Endodermal cell (in vitro differentiated cells): ENCODE measurements around the gene MMP1. TPM values are rescaled to one million over a fixed set of nuclear protein-coding genes. Genes with fewer than 3 reads are reported as not detected.

ENCODE experiments used
- DNase-seq: peaks from one replicate; pipeline ENCODE4 v3.0.0-alpha.2; 2017
- H3K27ac ChIP-seq: 2 replicates; pipeline ENCODE4 v1.5.1; 2013; ENCODE audit warnings: mild to moderate bottlenecking, low read depth, low read length, moderate library complexity
- H3K27me3 ChIP-seq: 2 replicates; pipeline ENCODE4 v1.6.1; 2013; ENCODE audit warnings: mild to moderate bottlenecking, low read length, moderate library complexity; ENCODE audit not compliant: insufficient read depth, control insufficient read depth, poor library complexity, severe bottlenecking
- H3K36me3 ChIP-seq: 2 replicates; pipeline ENCODE4 v1.7.0; 2013; ENCODE audit warnings: mild to moderate bottlenecking, low read length, moderate library complexity; ENCODE audit not compliant: control insufficient read depth, insufficient read depth
- H3K4me1 ChIP-seq: one replicate; pipeline ENCODE4 v1.7.0; 2013; ENCODE audit warnings: low read length; ENCODE audit not compliant: control insufficient read depth, insufficient read depth
- H3K4me3 ChIP-seq: 2 replicates; pipeline ENCODE4 v1.5.1; 2013; ENCODE audit warnings: mild to moderate bottlenecking, low read length, moderate library complexity
- H3K9ac ChIP-seq: 2 replicates; pipeline ENCODE4 v1.6.1; 2013; ENCODE audit warnings: mild to moderate bottlenecking, low read length, moderate library complexity; ENCODE audit not compliant: poor library complexity, severe bottlenecking; ENCODE audit errors: extremely low read depth
- H3K9me3 ChIP-seq: 2 replicates; pipeline ENCODE4 v1.6.1; 2013; ENCODE audit warnings: mild to moderate bottlenecking, low read length, moderate library complexity; ENCODE audit not compliant: control insufficient read depth
- H3K27ac Mint-ChIP-seq: 2 replicates; pipeline ENCODE4 v1.8.0; 2020; ENCODE audit warnings: mixed read lengths
- H3K27me3 Mint-ChIP-seq: 2 replicates; pipeline ENCODE4 v1.8.0; 2021; ENCODE audit warnings: mild to moderate bottlenecking, mixed read lengths; ENCODE audit not compliant: insufficient read depth
- H3K36me3 Mint-ChIP-seq: 2 replicates; pipeline ENCODE4 v1.8.0; 2020; ENCODE audit warnings: low read depth, mixed read lengths
- H3K4me1 Mint-ChIP-seq: 2 replicates; pipeline ENCODE4 v1.8.0; 2020; ENCODE audit warnings: mixed read lengths
- H3K4me3 Mint-ChIP-seq: 2 replicates; pipeline ENCODE4 v1.8.0; 2020; ENCODE audit warnings: mild to moderate bottlenecking, moderate library complexity, mixed read lengths
- H3K9me3 Mint-ChIP-seq: 2 replicates; pipeline ENCODE4 v1.8.0; 2020; ENCODE audit warnings: mild to moderate bottlenecking, mixed read lengths
- CTCF ChIP-seq: fragments of 200-600 bp; sonication (generic); conservative IDR thresholded peaks from 2 replicates; pipeline ENCODE4 v1.5.0; 2021; ENCODE audit warnings: antibody characterized with exemption, mild to moderate bottlenecking
- WGBS, 2 experiments: methylation state at CpG; one replicate each; pipeline versions ENCODE4 v1.1.5 to v1.1.7; 2013; ENCODE audit warnings: missing lambda C conversion rate in 2 of 2, mixed read lengths in 1 of 2; ENCODE audit not compliant: insufficient coverage in 1 of 2, insufficient read length in 1 of 2; 5-methylcytosine and 5-hydroxymethylcytosine counted together
- total RNA-seq, 2 donors: library from RNA; stranded (reverse); fragmentation: NEBNext Ultra II Directional in 1 of 2; extraction: Animal tissue kit (Norgen Biotek cat#: 25700) in 1 of 2; gene quantifications; 2 replicates in 1 of 2; 3 replicates in 1 of 2; pipeline ENCODE4 v1.2.1, GENCODE V29; 2021

Gene MMP1
- total RNA-seq, 2 donors from 2014 or later = not detected

GRCh38 chr11:102806296-102806695 is 8.3 kb upstream of the MMP1 start:
- Mint-ChIP-seq H3K36me3 (no peaks in the 10 kb centered on the region), H3K4me1 (peaks cover 5% of the 10 kb centered on the region), H3K27me3 (no peaks in the 10 kb centered on the region), H3K27ac (no peak overlapping the region), H3K4me3 (no peak overlapping the region), H3K9me3 (no peaks in the 10 kb centered on the region)
- Histone ChIP-seq H3K9me3 (no peaks in the 10 kb centered on the region), H3K4me3 (no peak overlapping the region), H3K36me3 (no peaks in the 10 kb centered on the region), H3K27ac (no peak overlapping the region), H3K9ac (no peak overlapping the region), H3K4me1 (no peaks in the 10 kb centered on the region), H3K27me3 (no peaks in the 10 kb centered on the region)
- TF ChIP-seq CTCF = no peak
- WGBS, 2 experiments = 79 to 89% methylated on average over 2 to 3 of the region's 3 CpGs
- no peak for DNase-seq

GRCh38 chr11:102802341-102802740 is 4.4 kb upstream of the MMP1 start:
- Histone ChIP-seq H3K4me3 (no peak overlapping the region), H3K4me1 (no peaks in the 10 kb centered on the region), H3K27me3 (no peaks in the 10 kb centered on the region), H3K27ac (no peak overlapping the region), H3K36me3 (no peaks in the 10 kb centered on the region), H3K9ac (no peak overlapping the region), H3K9me3 (no peaks in the 10 kb centered on the region)
- H3K36me3 Mint-ChIP-seq = no peaks in the 10 kb centered on the region
- no peaks in the 10 kb centered on the region for H3K4me1 Mint-ChIP-seq
- no peak for TF ChIP-seq CTCF
- H3K4me3 Mint-ChIP-seq = no peak overlapping the region
- no peaks in the 10 kb centered on the region for H3K9me3 Mint-ChIP-seq
- H3K27ac Mint-ChIP-seq = no peak overlapping the region
- no peak for DNase-seq
- H3K27me3 Mint-ChIP-seq = no peaks in the 10 kb centered on the region
- 79 to 88% methylated on average over 1 to 2 of the region's 2 CpGs for WGBS, 2 experiments

- H3K27ac Mint-ChIP-seq = no peak overlapping the region
- no peaks in the 10 kb centered on the region for H3K9me3 ChIP-seq
- no peaks in the 10 kb centered on the region for H3K4me1 Mint-ChIP-seq
- H3K4me3 ChIP-seq = no peak overlapping the region
- H3K27me3 ChIP-seq = no peaks in the 10 kb centered on the region
- no peaks in the 10 kb centered on the region for H3K36me3 Mint-ChIP-seq
- no peak for TF ChIP-seq CTCF
- H3K4me1 ChIP-seq = no peaks in the 10 kb centered on the region
- no peaks in the 10 kb centered on the region for H3K27me3 Mint-ChIP-seq
- 94 to 100% methylated on average over 2 to 4 of the region's 4 CpGs for WGBS, 2 experiments
- H3K9ac ChIP-seq = no peak overlapping the region
- H3K36me3 ChIP-seq = no peaks in the 10 kb centered on the region
- no peak for DNase-seq
- H3K27ac ChIP-seq = no peak overlapping the region
- no peak overlapping the region for H3K4me3 Mint-ChIP-seq
- H3K9me3 Mint-ChIP-seq = no peaks in the 10 kb centered on the region
These were observed 2.8 kb upstream of the MMP1 start for GRCh38 chr11:102800767-102801166.
